AG08396 (cell line): ENCODE measurements around the gene CHD9NB.

Experiments
- DNase-seq: peaks from one replicate; pipeline ENCODE4 v3.0.0; 2012; ENCODE audit warnings: low spot score, mixed read lengths

CHD9NB gene

DNA sequence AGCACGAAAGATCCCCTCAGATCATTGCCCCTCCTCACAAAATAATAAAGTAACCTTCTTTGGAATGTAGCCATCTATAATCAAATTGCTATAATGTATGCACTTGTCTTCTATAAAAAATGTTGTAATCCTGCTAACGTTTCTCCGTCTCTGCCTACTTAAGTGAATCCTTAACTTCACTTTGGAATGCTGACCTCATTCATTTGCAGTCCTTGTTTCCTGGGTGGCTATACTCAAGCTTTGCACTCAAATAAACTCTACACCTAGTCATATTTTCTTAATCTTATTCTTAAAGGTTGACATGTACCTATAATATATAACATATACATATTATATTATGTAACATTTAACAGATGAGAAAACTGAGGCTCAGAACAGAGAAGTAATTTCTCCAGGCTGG lies 22.7 kb downstream of the CHD9NB start:
- no peak for DNase-seq

DNA sequence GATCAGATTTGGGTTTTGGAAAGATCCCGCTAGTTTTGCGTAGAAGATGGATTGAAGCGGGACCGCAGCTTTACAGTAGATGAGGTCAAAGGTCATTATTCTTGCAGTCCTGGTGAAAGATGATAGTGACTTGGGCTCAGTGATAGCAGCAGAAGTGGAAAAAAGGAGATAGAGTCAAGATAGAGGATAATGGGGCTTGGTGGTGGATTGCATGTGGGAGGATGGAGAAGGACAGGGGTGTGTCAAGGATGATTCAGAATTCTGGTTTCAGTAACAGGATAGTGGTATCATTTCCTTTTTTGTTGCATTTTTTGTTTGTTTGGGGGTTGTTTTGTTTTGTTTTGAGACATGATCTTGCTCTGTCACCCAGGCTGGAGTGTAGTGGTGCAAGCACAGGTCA lies 28.7 kb downstream of the CHD9NB start:
- no peak for DNase-seq

DNA sequence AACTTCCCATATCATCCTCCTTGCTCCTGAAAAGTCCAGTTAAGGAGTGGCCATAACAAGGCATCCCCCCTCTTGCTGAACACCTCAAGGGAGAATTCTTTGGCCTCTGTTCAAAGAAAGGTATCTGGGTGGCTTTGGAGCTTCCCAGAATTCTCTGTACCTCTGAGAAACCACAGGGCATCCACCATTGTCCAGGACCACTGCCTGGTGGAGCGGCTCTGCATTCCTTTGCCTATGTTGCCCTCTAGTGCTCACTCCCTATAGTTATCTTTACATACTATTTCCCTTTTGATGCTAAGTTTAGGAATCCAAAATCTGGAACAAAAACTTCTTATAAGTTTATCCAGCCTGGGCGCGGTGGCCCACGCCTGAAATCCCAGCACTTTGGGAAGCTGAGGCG lies 30.3 kb downstream of the CHD9NB start:
- DNase-seq, result peak; percentile 71

DNA sequence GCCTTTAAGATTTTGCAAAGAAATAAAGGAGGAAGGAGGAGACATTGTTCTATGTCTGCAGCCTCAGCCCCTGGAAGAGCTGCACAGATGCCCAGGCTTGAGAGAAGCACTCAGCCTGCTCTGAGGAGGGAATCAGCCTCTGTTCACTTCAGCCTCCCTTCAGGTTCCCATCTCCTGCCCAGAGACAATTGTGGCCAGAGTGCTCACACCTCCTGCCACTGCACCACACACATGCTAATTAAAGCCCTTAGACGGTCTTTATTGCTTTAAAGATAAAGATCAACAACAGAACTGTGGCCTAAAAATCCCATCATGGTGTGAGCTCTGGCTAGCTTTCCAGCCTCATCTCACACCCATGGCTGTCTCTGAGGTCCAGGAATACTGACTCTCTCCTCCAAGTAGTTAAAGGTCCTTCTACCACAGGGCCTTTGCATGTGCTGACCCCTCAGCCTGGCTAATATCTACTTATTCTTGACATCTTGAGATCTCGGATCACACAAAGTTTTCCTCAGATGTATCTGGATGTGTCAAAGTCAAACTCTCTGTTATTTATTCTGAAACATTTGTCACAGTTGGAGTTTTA lies 33.8 kb downstream of the CHD9NB start:
- no peak for DNase-seq

DNA sequence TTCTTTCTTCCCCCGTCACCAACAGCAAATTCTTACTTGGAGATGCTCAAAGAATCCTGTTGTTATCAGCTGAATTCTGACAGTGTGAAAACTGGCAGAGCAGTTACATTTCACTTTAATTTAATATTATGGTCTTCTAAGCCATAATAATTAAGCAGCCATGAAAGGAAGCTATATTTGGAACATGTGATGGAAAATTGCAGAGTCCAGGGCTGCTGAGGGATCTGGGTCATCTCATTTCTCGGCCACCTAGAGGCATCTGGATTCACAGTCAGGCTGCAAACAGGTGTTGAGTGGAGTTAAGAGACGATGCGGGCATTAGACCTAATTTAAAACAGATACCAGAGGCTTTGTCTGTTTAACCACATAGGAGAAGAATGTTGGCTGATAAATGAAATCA lies 38.4 kb downstream of the CHD9NB start:
- DNase-seq, result no peak

DNA sequence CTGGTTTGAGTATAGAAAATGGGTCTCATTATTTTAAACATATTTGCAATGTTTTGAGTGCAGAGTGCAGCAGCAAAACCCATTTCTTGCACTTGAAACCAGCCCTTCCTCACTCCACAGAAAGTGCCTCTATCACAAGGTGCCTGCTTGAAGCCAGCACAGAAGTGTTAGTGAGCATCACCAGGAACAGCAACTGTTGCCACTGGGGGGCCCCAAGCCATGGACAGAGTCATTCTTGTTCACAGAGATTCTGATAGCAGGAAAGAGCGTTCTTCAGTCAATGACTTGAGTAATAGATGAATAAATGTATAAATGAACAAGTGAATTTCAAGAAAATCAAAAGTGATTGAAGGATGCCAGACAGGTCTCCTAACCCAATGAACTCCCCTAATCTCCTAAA lies 45.6 kb downstream of the CHD9NB start:
- no peak for DNase-seq

DNA sequence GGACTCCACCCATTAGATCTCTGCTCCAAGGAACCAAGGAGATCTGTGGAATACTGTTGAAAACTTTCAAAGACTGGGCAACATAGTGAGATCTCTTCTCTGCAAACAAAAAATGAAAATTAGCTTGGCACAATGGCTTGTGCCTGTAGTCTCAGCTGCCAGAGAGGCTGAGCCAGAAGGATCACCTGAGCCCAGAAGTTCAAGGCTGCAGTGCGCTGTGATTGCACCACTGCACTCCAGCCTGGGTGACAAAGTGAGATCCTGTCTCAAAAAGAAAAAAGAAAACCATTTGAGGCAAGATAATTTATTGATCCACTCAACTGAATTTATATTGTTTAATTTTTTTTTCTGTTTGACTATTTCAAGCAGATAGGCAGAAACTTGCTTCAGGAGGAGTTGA lies 54.8 kb downstream of the CHD9NB start:
- DNase-seq, result no peak

DNA sequence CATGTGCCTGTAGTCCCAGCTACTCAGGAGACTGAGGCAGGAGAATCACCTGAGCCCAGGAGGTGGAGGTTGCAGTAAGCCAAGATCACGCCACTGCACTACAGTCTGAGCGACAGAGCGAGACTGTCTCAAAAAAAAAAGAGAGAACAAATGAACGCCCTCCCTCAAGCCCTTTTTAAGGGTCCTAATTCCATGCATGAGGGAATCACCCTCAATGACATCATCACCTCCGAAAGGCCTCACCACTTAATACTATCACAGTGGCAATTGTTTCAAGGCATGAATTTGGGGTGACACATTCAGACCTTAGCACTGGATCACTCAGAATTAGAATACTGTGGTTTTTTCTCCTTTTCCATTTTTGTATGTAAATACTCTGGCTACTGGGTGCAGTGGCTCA lies 57.8 kb downstream of the CHD9NB start:
- no peak for DNase-seq

DNA sequence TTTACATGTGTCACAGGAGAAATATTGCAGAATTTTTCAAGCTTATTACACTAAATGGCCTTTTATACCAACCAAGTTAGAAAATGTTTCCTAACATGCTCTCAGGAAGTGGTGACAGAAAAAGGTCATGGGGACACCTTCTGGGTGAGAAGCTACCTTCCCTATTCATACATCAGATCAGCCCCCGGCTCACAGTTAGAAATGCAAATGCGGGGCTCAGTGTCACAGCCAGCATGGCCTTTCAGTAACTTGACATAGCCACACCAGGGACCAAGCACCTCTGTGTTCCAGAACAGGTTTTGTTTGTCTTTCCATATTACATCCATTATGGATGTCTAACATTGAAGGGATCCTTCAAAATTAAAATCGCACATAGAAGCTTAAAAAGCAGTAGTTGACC lies 59.5 kb downstream of the CHD9NB start:
- DNase-seq, result no peak

DNA sequence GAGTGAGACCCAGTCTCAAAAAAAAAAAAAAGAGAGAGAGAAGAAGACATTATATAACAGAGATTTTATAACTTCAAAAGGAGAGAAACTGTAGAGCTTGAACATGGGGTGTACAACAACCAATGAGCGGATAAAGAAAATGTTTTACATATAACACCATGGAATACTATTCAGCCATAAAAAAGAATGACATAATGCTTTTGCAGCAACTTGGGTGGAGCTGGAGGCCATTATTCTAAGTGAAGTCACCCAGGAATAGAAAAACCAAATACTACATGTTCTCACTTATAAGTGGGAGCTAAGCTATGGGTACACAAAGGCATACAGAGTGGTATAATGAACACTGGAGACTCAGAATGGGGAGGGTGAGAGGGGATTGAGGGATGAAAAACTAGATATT lies 61.1 kb downstream of the CHD9NB start:
- no peak for DNase-seq
